Measurements from ENCODE around the gene PCDHA1.

PCDHA1 gene

GRCh38 chr5:141042555-141042954, 256.6 kb downstream of the PCDHA1 start:
- no peak for DNase-seq (ENCODE audit: low spot score)

GRCh38 chr5:141050622-141051520, 264.9 kb downstream of the PCDHA1 start, which contains the start of gene PCDHB1:
Gene PCDHB1, plus strand, starts transcription at chr5:141051374. Its CDS starts 97 bp downstream, at chr5:141051471.
- no peak for DNase-seq (ENCODE audit: low spot score)

GRCh38 chr5:141051521-141051866, 265.6 kb downstream of the PCDHA1 start:
- no peak for DNase-seq (ENCODE audit: low spot score)
